Thymus (tissue), 11 donors: ENCODE measurements around the gene FXYD7. TPM values are rescaled to one million over a fixed set of nuclear protein-coding genes. Genes with fewer than 3 reads are reported as not detected.

Experiments
- DNase-seq, 9 donors: peaks; one replicate each; pipeline ENCODE4 v3.0.0-alpha.2; 2013; ENCODE audit warnings: low spot score in 9 of 9, low read depth in 6 of 9, missing footprints in 1 of 9
- H3K27ac ChIP-seq, 2 donors: one replicate each; pipeline ENCODE4 v1.5.1; 2013; ENCODE audit warnings: control low read depth in 1 of 2, low read depth in 1 of 2, low read length in 1 of 2, mild to moderate bottlenecking in 1 of 2, moderate library complexity in 1 of 2
- H3K27me3 ChIP-seq, 2 donors: one replicate each; pipeline ENCODE4 v1.5.1; 2013; ENCODE audit warnings: low read length in 1 of 2; ENCODE audit not compliant: control insufficient read depth in 2 of 2, insufficient read depth in 1 of 2
- H3K36me3 ChIP-seq, 2 donors: one replicate each; pipeline ENCODE4 v1.5.1; 2013; ENCODE audit warnings: low read length in 1 of 2, mild to moderate bottlenecking in 1 of 2, moderate library complexity in 1 of 2; ENCODE audit not compliant: control insufficient read depth in 2 of 2, insufficient read depth in 2 of 2
- H3K4me1 ChIP-seq, 2 donors: one replicate each; pipeline ENCODE4 v1.5.1; 2013; ENCODE audit warnings: low read length in 2 of 2; ENCODE audit not compliant: control insufficient read depth in 2 of 2, insufficient read depth in 2 of 2
- H3K4me3 ChIP-seq, 2 donors: one replicate each; pipeline ENCODE4 v1.5.1; 2013; ENCODE audit warnings: low read length in 2 of 2, control low read depth in 1 of 2, mild to moderate bottlenecking in 1 of 2
- H3K9me3 ChIP-seq, 2 donors: one replicate each; pipeline ENCODE4 v1.5.1; 2013; ENCODE audit warnings: low read length in 1 of 2, mild to moderate bottlenecking in 1 of 2; ENCODE audit not compliant: control insufficient read depth in 2 of 2, insufficient read depth in 1 of 2
- WGBS: extraction: QIAGEN DNeasy Blood & Tissue Kit; methylation state at CpG from one replicate; pipeline ENCODE4 v1.1.7; 2013; 5-methylcytosine and 5-hydroxymethylcytosine counted together
- polyA plus RNA-seq: library from polyadenylated mRNA; stranded (reverse); fragments of 200-250 nt; gene quantifications from one replicate; pipeline ENCODE4 v1.2.3, GENCODE V29; 2013
- total RNA-seq: library from RNA; stranded (reverse); fragments of 120-200 nt; gene quantifications from one replicate; pipeline ENCODE4 v1.2.4, GENCODE V29; 2013
- donor health status: healthy.

Gene FXYD7
- total and polyA plus RNA-seq, 2 donors = 1.9 TPM; not detected in 1

- H3K4me3 ChIP-seq = no peak overlapping the region
- 94% methylated on average over 31 of the region's 31 CpGs for whole genome bisulfite sequencing
- no peak for DNase-seq
These were observed 12.0 kb upstream of the FXYD7 start for GRCh38 chr19:35130761-35131720.

GRCh38 chr19:35132254-35132653 lies 10.8 kb upstream of the FXYD7 start:
- no peak overlapping the region for H3K4me3 ChIP-seq
- H3K4me1 ChIP-seq = peaks cover 0 to 3% of the 10 kb centered on the region in 2 donors
- no peak for DNase-seq
- no peaks in the 10 kb centered on the region for H3K36me3 ChIP-seq
- H3K27me3 ChIP-seq = peaks cover 0 to 7% of the 10 kb centered on the region in 2 donors
- H3K27ac ChIP-seq = no peak overlapping the region
- H3K9me3 ChIP-seq = no peaks in the 10 kb centered on the region

More at GRCh38 chr19:35130761-35131720, 12.0 kb upstream of the FXYD7 start:
- peaks cover 0 to 3% of the 10 kb centered on the region in 2 donors for H3K27me3 ChIP-seq
- H3K27ac ChIP-seq = no peak overlapping the region
- H3K4me1 ChIP-seq = peaks cover 0 to 3% of the 10 kb centered on the region in 2 donors
- no peaks in the 10 kb centered on the region for H3K9me3 ChIP-seq
- H3K36me3 ChIP-seq = no peaks in the 10 kb centered on the region

- Histone ChIP-seq H3K9me3 (no peaks in the 10 kb centered on the region), H3K36me3 (no peaks in the 10 kb centered on the region), H3K27ac (no peak overlapping the region), H3K27me3 (peaks cover 0 to 7% of the 10 kb centered on the region in 2 donors), H3K4me3 (no peak overlapping the region), H3K4me1 (peaks cover 0 to 3% of the 10 kb centered on the region in 2 donors)
- DNase-seq = no peak
- WGBS = 91% methylated on average over 11 of the region's 11 CpGs
These were observed 9.2 kb upstream of the FXYD7 start for GRCh38 chr19:35133826-35134225.

GRCh38 chr19:35134601-35135242 lies 8.3 kb upstream of the FXYD7 start, which contains the start of gene LGI4:
TSS of gene LGI4 (minus strand) at chr19:35135059. CDS start at chr19:35134680, 379 bp downstream.
- Histone ChIP-seq H3K27me3 (peaks cover 0 to 7% of the 10 kb centered on the region in 2 donors), H3K9me3 (no peaks in the 10 kb centered on the region), H3K4me1 (peaks cover 0 to 5% of the 10 kb centered on the region in 2 donors), H3K27ac (no peak within 1 kb of the TSS), H3K4me3 (no peak within 1 kb of the TSS), H3K36me3 (no peaks in the 10 kb centered on the region)
- 93% methylated on average over 15 of the region's 15 CpGs for WGBS
- DNase-seq = no peak

- no peaks in the 10 kb centered on the region for H3K36me3 ChIP-seq
- H3K27ac ChIP-seq = no peak overlapping the region
- DNase-seq = peak in 3 of 9 donors; percentile 56 to 66 (median 62)
- H3K4me3 ChIP-seq = no peak overlapping the region
- H3K9me3 ChIP-seq = no peaks in the 10 kb centered on the region
- peaks cover 0 to 13% of the 10 kb centered on the region in 2 donors for H3K27me3 ChIP-seq
- 2% methylated on average over 7 of the region's 7 CpGs for WGBS
- H3K4me1 ChIP-seq = peaks cover 0 to 5% of the 10 kb centered on the region in 2 donors
These were observed 7.6 kb upstream of the FXYD7 start for GRCh38 chr19:35135389-35135909.

GRCh38 chr19:35136231-35136630 lies 6.8 kb upstream of the FXYD7 start:
- peaks cover 0 to 16% of the 10 kb centered on the region in 2 donors for H3K27me3 ChIP-seq
- H3K9me3 ChIP-seq = no peaks in the 10 kb centered on the region
- no peak overlapping the region for H3K4me3 ChIP-seq
- no peaks in the 10 kb centered on the region for H3K36me3 ChIP-seq
- H3K4me1 ChIP-seq = peaks cover 0 to 8% of the 10 kb centered on the region in 2 donors
- WGBS = 89% methylated on average over 11 of the region's 11 CpGs
- no peak overlapping the region for H3K27ac ChIP-seq
- no peak for DNase-seq

- Histone ChIP-seq H3K36me3 (no peaks in the 10 kb centered on the region), H3K27me3 (peaks cover 8 to 25% of the 10 kb centered on the region in 2 donors), H3K4me3 (no peak overlapping the region), H3K27ac (no peak overlapping the region), H3K9me3 (no peaks in the 10 kb centered on the region), H3K4me1 (peaks cover 4 to 15% of the 10 kb centered on the region in 2 donors)
- 67% methylated on average over 9 of the region's 9 CpGs for WGBS
- no peak for DNase-seq
These were observed 5.9 kb upstream of the FXYD7 start for GRCh38 chr19:35136977-35137702.

- H3K27ac ChIP-seq = no peak within 1 kb of the TSS
- no peak within 1 kb of the TSS for H3K4me3 ChIP-seq
- peaks cover 7 to 25% of the 10 kb centered on the region in 2 donors for H3K4me1 ChIP-seq
- H3K9me3 ChIP-seq = no peaks in the 10 kb centered on the region
- H3K36me3 ChIP-seq = no peaks in the 10 kb centered on the region
- 93% methylated on average over 18 of the region's 18 CpGs for WGBS
- peaks cover 18 to 36% of the 10 kb centered on the region in 2 donors for H3K27me3 ChIP-seq
- no peak for DNase-seq
These were observed 4.7 kb upstream of the FXYD7 start, which contains the start of gene FXYD1 for GRCh38 chr19:35138305-35138892. TSS of gene FXYD1 (plus strand) at chr19:35138824. CDS start at chr19:35140080, 1,256 bp downstream.
